Heart left ventricle (tissue), 16 donors: ENCODE data around the gene ANAPC13. TPM values are rescaled to one million over a fixed set of nuclear protein-coding genes. Genes with fewer than 3 reads are reported as not detected.

Source experiments
- ATAC-seq, 4 donors: fragments of 200-7000 bp; cut with Tn5 transposase; one replicate each; pipeline ENCODE4 v1.9.1; 2020 to 2022; ENCODE audit warnings: moderate library complexity in 4 of 4, mild to moderate bottlenecking in 3 of 4, moderate number of reproducible peaks in 1 of 4
- DNase-seq, 5 donors: peaks; one replicate each; pipeline ENCODE4 v3.0.0-alpha.2; 2020
- H3K27ac ChIP-seq, 12 donors: fragments of 200-600 bp; sonication (generic) in 4 of 12; one replicate each; pipeline versions ENCODE4 v1.5.0 to v1.8.0; 2016 to 2022; ENCODE audit warnings: mild to moderate bottlenecking in 2 of 12
- H3K27me3 ChIP-seq, 9 donors: fragments of 200-600 bp; sonication (generic) in 2 of 9; one replicate each; pipeline versions ENCODE4 v1.5.1 to v1.8.0; 2016 to 2022; ENCODE audit warnings: mild to moderate bottlenecking in 3 of 9
- H3K36me3 ChIP-seq, 9 donors: fragments of 200-600 bp; sonication (generic) in 2 of 9; one replicate each; pipeline versions ENCODE4 v1.5.0 to v1.8.0; 2018 to 2022; ENCODE audit warnings: mild to moderate bottlenecking in 2 of 9
- H3K4me1 ChIP-seq, 12 donors: fragments of 200-600 bp; sonication (generic) in 4 of 12; one replicate each; pipeline versions ENCODE4 v1.5.0 to v1.8.0; 2016 to 2022; ENCODE audit warnings: mild to moderate bottlenecking in 3 of 12
- H3K4me3 ChIP-seq, 12 donors: fragments of 200-600 bp; sonication (generic) in 4 of 12; one replicate each; pipeline versions ENCODE4 v1.5.0 to v1.8.0; 2017 to 2022; ENCODE audit warnings: mild to moderate bottlenecking in 9 of 12, moderate library complexity in 4 of 12
- H3K9me3 ChIP-seq, 12 donors: fragments of 200-600 bp; sonication (generic) in 4 of 12; one replicate each; pipeline versions ENCODE4 v1.5.0 to v1.8.0; 2016 to 2022; ENCODE audit warnings: mild to moderate bottlenecking in 1 of 12
- POLR2A ChIP-seq, 2 donors: fragments of 450-650 bp; IDR thresholded peaks; one replicate each; pipeline ENCODE4 v1.6.1; 2017; ENCODE audit warnings: antibody characterized with exemption in 2 of 2, mild to moderate bottlenecking in 2 of 2, moderate library complexity in 2 of 2
- WGBS, 4 donors: extraction: QIAGEN DNeasy Blood & Tissue Kit in 2 of 4; methylation state at CpG; one replicate each; pipeline versions ENCODE4 v1.1.5 to v1.1.7; 2013 to 2018; 5-methylcytosine and 5-hydroxymethylcytosine counted together
- intact Hi-C, 10 donors: fragments of 100-400 bp; cut with DNase I; formaldehyde crosslinking; loops; one replicate each; pipeline versions ENCODE4 v1.11.1 to v1.14.2; 2022
- polyA plus RNA-seq, 2 donors: library from polyadenylated mRNA; stranded (reverse); fragments of 200-250 nt; gene quantifications; one replicate each; pipeline ENCODE4 v1.2.3, GENCODE V29; 2013
- total RNA-seq, 9 donors: library from RNA; depleted of rRNA in 2 of 9; stranded (reverse); fragments of >200 nt in 2 of 9; fragmentation: NEBNext Ultra II Directional in 3 of 9; extraction: Animal tissue kit (Norgen Biotek cat#: 25700) in 3 of 9; gene quantifications; one replicate each; pipeline versions ENCODE4 v1.1.0 to v1.2.4, GENCODE V29; 2016 to 2023
- TF ChIP-seq, protein P1 (sequence below), 12 donors: fragments of 200-600 bp; sonication (generic) in 4 of 12; IDR thresholded peaks; one replicate each; pipeline versions ENCODE4 v1.5.0 to v1.8.0; 2018 to 2022; ENCODE audit warnings: antibody characterized with exemption in 12 of 12, mild to moderate bottlenecking in 5 of 12
- donor health status: ischemic (EF 13 %, LVEDD 7.1; RV severe dilation, severe dysfunction).
- donor health status: healthy with polysubstance abuse.
- donor health status: DM: no; HTN: yes; CAD: no.
- donor health status: DM: no; HTN: no; CAD: no.
- donor health status: ischemic (EF 25% LVEDD 6.9; RV normal size, moderate dysfunction).
- donor health status: ischemic (EF 25% LVEDD 5.7; RV mildly dilated, moderate dysfunction).
- donor health status: healthy.
- donor health status: DM: yes; HTN: yes; CAD: no.
- donor health status: ischemic (EF 35%, LVEDD 5.7; RV mildly dilated, moderate dysfunction).
- donor health status: nonischemic (EF 11% LVEDD 7.7; RV severe dilation, severe dysfunction).
- donor health status: DM: yes; HTN: yes; CAD: no.
- donor health status: PGD.
- donor health status: ischemic (EF 29% LVEDD 5.4; RV normal size, mild dysfunction).
- donor health status: nonischemic (EF 23%, LVEDD 6.1; RV moderate dilation, normal function).

Gene ANAPC13
- total and polyA plus RNA-seq, 11 donors: 49.0 to 109 (median 81.3) TPM

DNA sequence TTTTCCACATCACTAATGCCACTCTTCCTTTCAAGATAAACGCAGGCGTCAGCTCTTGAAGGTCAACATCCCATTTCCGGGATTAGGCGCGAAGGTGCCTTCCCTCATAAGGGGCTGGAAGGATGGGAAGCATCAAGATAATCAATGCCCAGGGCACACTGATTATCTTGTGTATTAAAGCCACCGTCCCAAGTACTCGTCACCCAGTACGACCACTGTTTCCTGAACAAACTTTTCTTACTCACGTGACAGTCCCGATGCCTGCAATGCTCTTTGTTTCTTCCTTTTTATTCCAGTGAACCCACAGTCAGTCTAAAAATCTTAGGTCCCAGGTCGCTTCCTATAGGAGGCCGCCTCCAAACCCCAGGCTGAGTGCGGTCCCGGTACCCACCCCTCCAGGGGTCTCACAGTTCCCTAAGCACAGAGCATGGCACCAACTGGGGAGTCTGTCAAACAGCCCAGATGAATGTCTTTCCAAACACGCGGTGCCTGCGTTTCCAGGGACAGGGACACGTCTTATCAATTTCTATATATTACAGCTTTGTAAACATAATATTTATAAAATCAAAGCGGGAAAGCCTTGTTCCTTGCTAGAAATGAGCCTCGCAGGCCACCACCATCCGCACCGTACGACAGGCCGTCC, 589 bp downstream of the ANAPC13 start:
- no peaks in the 10 kb centered on the region for H3K27me3 ChIP-seq
- WGBS, 4 donors: 1 to 2% (median 1%) methylated on average over 24 of the region's 24 CpGs
- peak; percentile 33 to 96 (median 94) for DNase-seq
- peaks cover 0 to 30% (median 26%) of the 10 kb centered on the region in 9 donors for H3K36me3 ChIP-seq
- TF ChIP-seq POLR2A (IDR thresholded peaks at IDR 0.05): no peak
- TF ChIP-seq, protein P1, sequence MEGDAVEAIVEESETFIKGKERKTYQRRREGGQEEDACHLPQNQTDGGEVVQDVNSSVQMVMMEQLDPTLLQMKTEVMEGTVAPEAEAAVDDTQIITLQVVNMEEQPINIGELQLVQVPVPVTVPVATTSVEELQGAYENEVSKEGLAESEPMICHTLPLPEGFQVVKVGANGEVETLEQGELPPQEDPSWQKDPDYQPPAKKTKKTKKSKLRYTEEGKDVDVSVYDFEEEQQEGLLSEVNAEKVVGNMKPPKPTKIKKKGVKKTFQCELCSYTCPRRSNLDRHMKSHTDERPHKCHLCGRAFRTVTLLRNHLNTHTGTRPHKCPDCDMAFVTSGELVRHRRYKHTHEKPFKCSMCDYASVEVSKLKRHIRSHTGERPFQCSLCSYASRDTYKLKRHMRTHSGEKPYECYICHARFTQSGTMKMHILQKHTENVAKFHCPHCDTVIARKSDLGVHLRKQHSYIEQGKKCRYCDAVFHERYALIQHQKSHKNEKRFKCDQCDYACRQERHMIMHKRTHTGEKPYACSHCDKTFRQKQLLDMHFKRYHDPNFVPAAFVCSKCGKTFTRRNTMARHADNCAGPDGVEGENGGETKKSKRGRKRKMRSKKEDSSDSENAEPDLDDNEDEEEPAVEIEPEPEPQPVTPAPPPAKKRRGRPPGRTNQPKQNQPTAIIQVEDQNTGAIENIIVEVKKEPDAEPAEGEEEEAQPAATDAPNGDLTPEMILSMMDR (IDR thresholded peaks at IDR 0.05): no peak
- H3K9me3 ChIP-seq: no peaks in the 10 kb centered on the region
- H3K4me3 ChIP-seq: peak overlapping the region; percentile 61 to 96 (median 80)
- intact Hi-C loops: loop anchor here in 3 of 10 donors (5.0 to 10.0 kb wide), 4 partner anchors 270 to 913 kb away; partner anchors contain the start of gene CDV3 (in 1 of the 3)
- ATAC-seq: peak; percentile 0 to 8 (median 3)
- H3K4me1 ChIP-seq: peaks cover 7 to 53% (median 36%) of the 10 kb centered on the region in 12 donors
- H3K27ac ChIP-seq: peak overlapping the region; percentile 81 to 99 (median 96)

DNA sequence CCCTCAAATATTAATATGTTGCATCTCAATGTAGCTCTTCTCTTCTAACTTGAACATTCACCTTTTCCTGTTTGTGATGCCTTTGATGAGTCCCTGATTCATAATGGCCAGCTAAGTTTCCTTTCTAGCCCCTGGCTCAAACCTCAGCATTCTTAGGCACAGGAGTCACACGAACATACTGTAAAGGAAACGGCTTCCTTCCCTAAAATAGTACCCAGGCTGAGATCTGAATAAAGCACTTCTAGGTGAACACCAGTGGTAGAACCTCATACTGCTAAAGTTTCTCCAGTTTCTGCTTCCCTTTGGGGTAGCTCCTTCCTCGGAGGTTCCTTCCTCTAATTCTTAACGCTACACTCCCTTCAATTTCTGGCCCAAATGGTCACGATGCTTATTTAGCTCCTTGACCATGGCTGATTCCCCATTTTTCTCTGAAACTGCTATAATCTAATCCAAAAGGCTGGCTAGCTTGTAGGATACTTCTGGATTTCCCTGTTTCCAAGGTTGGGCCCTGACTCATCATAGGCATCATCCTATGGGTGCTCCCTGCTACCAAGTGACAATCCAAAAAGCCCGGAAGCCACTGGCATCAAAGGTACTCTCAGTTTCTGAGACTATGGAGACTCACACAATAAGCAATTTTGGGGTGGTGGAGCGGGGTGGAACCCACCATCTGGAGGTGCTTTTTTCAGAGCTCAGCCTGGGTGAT, 2.4 kb downstream of the ANAPC13 start:
- DNase-seq (no peak), ATAC-seq (no peak)
- peaks cover 7 to 51% (median 39%) of the 10 kb centered on the region in 12 donors for H3K4me1 ChIP-seq
- peak overlapping the region in 10 of 12 donors; percentile 11 to 99 (median 44) for H3K27ac ChIP-seq
- peaks cover 0 to 44% (median 39%) of the 10 kb centered on the region in 9 donors for H3K36me3 ChIP-seq
- intact Hi-C loops: loop anchor here in 4 of 10 donors (5.0 to 10.0 kb wide), 4 partner anchors 269 to 669 kb away; no protein-coding TSS in a partner anchor
- no peaks in the 10 kb centered on the region for H3K9me3 ChIP-seq
- no peaks in the 10 kb centered on the region for H3K27me3 ChIP-seq
- no peak overlapping the region for H3K4me3 ChIP-seq
- 55 to 65% (median 62%) methylated on average over 7 of the region's 7 CpGs for WGBS, 4 donors
- TF ChIP-seq, protein P1 (IDR thresholded peaks at IDR 0.05): no peak
- TF ChIP-seq POLR2A (IDR thresholded peaks at IDR 0.05): no peak

DNA sequence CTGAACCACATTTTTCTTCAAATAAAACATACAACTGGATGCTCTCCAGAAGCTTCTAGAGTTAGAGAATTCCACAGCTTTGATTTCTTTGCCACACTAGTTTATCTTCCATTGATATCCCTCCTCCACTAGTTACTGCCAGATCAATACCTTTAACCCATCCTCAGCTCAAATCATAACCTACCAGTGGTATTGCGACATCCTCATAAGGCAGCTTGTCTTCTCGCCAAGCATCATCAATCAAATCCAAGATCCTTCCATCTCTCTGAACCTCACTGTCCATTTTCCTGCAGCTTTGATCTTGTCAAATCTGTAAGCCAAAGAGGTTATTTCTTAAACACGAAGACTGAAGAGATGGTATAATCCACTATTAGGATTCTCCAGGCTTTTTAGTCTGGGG, 3.2 kb downstream of the ANAPC13 start:
- Histone ChIP-seq H3K4me3 (no peak overlapping the region), H3K4me1 (peaks cover 7 to 53% (median 37%) of the 10 kb centered on the region in 12 donors), H3K27ac (peak overlapping the region in 5 of 12 donors; percentile 37 to 99 (median 55)), H3K27me3 (no peaks in the 10 kb centered on the region), H3K9me3 (no peaks in the 10 kb centered on the region), H3K36me3 (peaks cover 0 to 52% (median 47%) of the 10 kb centered on the region in 9 donors)
- intact Hi-C loops: loop anchor here in 4 of 10 donors (5.0 to 10.0 kb wide), 4 partner anchors 268 to 668 kb away; no protein-coding TSS in a partner anchor
- 94 to 97% (median 96%) methylated on average over 3 of the region's 3 CpGs for WGBS, 4 donors
- ATAC-seq: no peak
- no peak for DNase-seq
- no peak for TF ChIP-seq POLR2A (IDR thresholded peaks at IDR 0.05)
- TF ChIP-seq, protein P1 (IDR thresholded peaks at IDR 0.05): no peak

DNA sequence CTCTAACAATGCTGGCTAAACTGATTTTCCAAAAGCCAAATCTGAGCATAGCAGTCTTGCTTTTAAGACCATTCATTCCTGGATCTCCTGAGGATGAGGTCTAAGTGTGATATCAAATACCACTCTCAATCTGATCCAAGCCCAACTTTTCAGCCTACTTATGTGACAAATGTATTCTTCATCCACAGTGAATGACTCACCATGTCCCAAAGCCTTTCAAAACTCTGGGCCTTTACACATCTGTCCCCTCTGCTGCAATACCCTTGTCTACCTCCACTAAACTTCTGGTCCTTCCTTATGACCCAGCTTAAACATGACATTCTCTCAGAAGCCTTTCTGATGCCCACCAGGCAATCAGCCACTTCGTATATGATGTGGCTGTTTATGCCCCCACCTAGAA, 4.6 kb downstream of the ANAPC13 start:
- Histone ChIP-seq H3K9me3 (no peaks in the 10 kb centered on the region), H3K27me3 (no peaks in the 10 kb centered on the region), H3K4me1 (peaks cover 5 to 50% (median 29%) of the 10 kb centered on the region in 12 donors), H3K36me3 (peaks cover 0 to 63% (median 56%) of the 10 kb centered on the region in 9 donors), H3K27ac (peak overlapping the region in 1 of 12 donors; percentile 33), H3K4me3 (no peak overlapping the region)
- DNase-seq (no peak), ATAC-seq (no peak)
- WGBS, 4 donors: 74 to 91% (median 81%) methylated on average over 1 of the region's 1 CpG
- no peak for TF ChIP-seq POLR2A (IDR thresholded peaks at IDR 0.05)
- intact Hi-C loops: loop anchor here in 4 of 10 donors (5.0 to 10.0 kb wide), 4 partner anchors 266 to 666 kb away; no protein-coding TSS in a partner anchor
